GM18505 (cell line): Measurements from ENCODE around the gene TUBGCP5.
"Not testable (repeated sequence)": the region's sequence is repeated elsewhere in the genome, so short reads cannot be mapped to it uniquely, and the experiment has no call there.

ENCODE experiments used
- ATAC-seq: cut with Tn5 transposase; IDR thresholded peaks from one replicate; pipeline ENCODE4 v1.9.1; 2021; ENCODE audit not compliant: unreplicated experiment
- POLR2A ChIP-seq: IDR thresholded peaks from 4 replicates; pipeline ENCODE4 v1.6.1; 2011; ENCODE audit warnings: borderline replicate concordance; ENCODE audit not compliant: insufficient read depth, insufficient read length; ENCODE audit errors: extremely low read depth

TUBGCP5 gene

DNA sequence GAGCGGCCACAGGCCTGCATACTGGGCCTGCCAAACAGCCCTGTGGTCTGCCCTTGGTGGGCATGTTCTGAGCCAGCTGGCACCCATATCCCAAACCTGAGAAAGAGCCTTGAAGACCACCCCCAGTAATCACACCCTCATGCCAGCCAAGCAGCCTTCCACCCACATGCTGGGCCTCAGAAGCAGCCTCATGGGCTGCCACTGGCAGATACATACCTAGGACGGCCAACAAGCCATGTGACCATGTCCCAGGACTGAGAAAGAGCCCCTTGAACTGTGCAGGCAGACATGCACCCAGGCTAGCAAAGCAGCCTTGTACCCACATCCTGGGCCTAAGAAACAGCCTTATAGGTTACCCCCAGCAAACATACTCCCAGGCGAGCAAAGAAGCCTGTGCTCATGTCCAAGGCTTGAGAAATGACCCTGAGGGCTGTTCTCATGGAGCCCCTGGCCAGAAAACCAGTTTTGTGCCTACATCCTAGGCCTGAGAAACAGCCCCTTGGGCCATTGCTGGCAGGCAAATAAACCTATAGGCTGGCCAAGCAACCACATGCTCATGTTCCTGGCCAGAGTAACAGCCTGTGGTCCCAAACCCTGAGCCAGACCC lies 24.9 kb downstream of the TUBGCP5 start:
- ATAC-seq = no peak
- TF ChIP-seq POLR2A = no peak

DNA sequence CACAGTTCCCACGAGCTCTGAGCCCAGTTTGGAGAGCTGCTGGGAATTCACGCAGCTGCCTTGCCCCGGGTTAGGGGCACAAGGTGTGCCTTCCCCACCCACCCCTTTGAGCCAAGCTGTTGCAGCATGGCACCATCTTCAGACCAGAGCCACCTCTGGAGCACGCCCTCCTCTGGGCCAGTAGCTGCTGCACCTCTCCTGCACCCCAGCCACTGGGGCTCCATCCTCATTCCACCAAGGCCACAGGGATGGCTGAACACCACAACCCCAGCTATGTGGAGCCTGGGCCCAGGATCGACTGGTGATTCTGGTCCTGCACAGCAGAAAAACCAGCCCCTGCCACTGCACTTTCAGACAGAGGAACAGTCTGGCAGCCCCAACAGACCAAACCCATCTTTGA lies 25.7 kb downstream of the TUBGCP5 start:
- no peak for TF ChIP-seq POLR2A
- ATAC-seq = no peak

DNA sequence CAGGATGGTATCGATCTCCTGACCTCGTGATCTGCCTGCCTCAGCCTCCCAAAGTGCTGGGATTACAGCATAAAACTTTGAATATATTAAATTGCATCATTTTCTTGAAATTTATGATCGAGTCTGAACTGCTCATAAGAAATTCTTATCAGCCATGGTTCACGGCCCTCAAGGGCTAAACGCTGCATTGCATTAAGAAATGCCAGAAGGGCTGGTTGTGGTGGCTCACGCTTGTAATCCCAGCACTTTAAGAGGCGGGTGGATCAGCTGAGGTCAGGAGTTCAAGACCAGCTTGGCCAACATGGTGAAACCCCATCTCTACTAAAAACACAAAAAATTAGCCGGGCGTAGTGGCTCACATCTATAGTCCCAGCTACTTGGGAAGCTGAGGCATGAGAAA lies 26.8 kb downstream of the TUBGCP5 start:
- ATAC-seq = not testable (repeated sequence)

DNA sequence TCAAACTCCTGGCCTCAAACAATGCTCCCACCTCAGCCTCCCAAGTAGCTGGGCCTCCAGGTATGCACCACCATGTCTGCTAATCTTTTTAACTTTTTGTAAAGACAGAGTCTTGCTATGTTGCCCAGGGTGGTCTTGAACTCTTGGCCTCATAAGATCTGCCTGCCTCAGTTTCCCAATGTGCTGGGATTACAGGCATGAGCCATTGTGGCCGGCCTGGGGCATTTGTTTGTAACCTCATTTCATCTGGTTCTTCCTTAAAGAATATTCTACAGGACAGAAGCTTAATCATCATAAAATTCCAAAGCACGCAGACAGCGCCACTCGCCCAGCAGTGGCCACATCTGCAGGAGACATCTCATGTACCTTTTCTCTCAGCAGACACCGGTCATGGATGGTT lies 35.6 kb downstream of the TUBGCP5 start:
- TF ChIP-seq POLR2A = no peak
- ATAC-seq = no peak

DNA sequence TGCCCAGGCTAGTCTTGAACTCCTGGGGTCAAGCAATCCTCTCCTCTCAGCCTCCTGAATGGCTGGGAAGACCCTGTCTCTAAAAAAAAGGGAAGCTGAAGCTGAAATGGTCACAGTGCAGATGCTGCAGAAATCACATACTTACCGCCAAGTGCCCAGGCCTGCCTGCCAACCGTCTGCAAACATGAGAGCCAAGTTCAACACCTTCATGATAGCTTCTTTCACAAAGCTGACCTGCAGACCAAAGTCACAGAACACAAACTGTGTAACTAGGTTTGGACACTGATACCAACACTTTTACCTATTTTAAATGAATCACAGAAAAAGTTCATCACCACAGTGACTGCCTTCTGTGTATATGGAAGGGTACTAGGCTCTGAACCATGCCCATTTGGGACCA lies 36.4 kb downstream of the TUBGCP5 start:
- TF ChIP-seq POLR2A = no peak
- ATAC-seq = no peak

DNA sequence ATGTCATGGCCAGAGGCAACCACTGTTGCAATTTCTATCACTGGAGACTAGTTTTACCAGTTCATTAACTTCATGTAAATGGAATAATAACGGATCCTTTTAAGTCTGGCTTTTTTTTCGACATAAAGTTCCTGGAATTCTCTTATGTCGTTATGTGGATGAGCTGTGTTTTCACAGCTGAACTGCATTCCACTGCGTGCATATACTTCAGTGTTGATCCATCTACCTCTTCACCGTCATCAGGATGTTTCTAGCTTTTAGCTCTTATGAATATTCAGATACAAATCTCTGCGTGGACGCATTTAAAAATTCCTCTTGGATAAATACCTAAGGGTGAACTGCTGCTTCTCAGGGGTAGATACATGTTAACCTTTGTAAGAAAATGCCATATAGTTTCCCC lies 43.6 kb downstream of the TUBGCP5 start:
- TF ChIP-seq POLR2A = no peak
- no peak for ATAC-seq

DNA sequence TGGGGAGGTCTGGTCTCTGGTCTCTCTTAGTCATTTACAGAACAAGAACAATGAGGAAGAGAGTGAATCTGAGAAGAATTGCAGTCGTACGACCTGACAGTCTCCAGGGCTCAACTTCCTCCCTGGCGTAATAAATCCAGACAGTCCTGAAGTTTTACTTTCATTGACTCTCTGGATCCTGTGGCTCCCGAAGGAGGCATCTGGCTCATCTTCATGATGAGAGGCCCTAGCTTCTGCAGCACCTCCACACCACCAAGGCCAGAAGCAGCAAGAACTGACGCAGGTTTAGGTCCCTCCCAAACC lies 47.4 kb downstream of the TUBGCP5 start:
- no peak for TF ChIP-seq POLR2A
- no peak for ATAC-seq

DNA sequence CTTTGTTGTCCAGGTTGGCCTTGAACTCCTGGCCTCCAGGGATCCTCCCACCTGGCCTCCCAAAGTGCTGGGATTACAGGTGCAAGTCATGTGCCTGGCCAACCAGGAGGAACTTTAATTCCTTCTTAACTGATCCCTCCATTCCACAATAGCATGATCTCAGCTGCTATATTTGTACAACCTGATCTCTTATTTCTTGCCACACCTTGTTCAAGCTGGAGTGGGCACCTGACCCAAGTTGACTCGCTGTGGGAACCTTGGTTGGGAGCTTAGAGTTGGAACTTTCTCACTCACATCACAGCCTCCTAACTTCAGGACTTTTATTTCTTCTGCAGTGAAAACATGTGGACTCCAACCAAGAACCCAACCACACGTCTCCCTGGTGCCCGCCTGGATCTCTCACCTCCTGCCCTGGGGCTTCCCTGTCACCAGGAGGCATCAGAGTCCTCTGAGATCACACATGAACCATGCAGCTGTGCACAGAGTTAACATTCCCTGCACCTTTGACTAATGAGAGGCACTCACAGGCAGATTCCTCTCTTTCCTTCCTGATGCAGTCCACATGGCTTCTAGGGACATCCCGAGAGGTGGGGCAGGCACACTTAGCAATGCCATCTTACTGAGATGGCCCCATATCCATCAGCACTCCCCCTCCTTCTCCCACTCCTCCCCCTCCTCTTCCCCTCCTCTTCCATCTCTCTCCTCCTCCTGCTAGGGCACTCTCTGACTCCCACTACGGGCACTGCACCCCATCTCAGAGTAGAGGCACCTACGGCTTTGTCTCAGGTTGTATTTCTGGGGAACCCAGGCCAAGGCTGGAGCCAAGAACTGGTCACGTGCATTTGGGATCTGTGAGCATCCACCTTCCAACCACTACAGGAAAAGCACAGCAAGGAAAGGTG lies 49.5 kb downstream of the TUBGCP5 start:
- no peak for ATAC-seq
- no peak for TF ChIP-seq POLR2A

DNA sequence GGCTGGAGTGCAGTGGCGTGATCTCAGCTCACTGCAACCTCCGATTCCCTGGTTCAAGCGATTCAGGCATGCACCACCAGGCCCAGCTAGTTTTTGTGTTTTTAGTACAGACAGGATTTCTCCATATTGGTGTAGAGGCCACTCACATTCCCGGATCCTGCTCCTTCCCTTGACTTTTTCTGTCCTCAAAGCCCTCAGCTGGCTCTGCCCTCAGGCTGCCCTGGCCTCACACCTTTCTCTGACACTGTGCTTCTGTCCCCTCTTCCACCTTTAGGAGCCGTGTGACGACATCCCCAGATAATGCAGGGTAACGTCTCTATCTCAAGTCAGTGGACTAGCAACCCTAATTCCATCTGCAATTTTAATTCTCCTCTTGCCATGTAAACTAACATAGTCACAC lies 50.6 kb downstream of the TUBGCP5 start:
- ATAC-seq = no peak
- no peak for TF ChIP-seq POLR2A

DNA sequence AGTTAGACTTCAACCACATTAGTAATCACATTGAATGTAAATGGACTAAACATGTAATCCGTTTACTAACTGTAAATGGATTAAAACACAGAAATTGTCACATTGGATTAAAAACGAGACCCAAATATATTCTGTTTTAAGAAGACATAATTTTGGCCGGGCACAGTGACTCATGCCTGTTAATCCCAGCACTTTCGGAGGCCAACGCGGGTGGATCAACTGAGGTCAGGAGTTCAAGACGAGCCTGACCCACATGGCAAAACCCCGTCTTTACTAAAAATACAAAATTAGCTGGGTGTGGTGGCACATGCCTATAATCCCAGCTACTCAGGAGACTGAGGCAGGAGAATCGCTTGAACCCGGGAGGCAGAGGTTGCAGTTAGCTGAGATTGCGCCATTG lies 57.4 kb downstream of the TUBGCP5 start:
- ATAC-seq = not testable (repeated sequence)

DNA sequence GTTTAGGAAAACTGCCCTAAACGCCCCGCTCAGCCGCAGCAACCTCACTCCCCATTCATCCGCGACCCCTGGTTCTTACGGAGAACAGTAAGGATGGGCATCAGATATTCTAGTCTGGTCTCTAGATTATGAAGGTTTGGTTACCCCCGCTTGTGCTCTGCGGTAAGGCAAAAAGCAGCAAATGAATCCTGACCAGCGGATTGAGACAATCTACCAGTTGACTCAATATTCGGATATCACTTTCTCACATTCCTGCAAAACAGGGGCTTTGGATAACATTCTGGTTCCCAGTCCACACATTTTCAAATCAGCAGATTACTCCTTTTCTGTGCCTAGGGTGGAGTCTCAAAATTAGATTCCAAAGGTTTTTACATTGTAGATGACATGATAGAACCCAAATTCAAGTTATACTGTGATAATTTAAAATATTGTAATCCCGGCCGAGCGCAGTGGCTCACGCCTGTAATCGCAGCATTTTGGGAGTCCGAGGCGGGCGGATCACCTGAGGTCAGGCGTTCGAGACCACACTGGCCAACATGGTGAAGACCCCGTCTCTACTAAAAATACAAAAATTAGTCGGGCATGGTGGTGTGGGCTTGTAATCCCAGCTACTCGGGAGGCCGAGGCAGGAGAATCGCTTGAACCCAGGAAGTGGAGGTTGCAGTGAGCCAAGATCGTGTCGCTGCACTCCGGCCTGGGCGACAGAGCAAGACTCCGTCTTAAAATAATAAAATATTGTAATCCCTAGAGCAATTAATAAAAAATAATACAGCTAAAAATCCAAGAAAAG lies 58.1 kb downstream of the TUBGCP5 start:
- no peak for TF ChIP-seq POLR2A
- ATAC-seq = no peak

DNA sequence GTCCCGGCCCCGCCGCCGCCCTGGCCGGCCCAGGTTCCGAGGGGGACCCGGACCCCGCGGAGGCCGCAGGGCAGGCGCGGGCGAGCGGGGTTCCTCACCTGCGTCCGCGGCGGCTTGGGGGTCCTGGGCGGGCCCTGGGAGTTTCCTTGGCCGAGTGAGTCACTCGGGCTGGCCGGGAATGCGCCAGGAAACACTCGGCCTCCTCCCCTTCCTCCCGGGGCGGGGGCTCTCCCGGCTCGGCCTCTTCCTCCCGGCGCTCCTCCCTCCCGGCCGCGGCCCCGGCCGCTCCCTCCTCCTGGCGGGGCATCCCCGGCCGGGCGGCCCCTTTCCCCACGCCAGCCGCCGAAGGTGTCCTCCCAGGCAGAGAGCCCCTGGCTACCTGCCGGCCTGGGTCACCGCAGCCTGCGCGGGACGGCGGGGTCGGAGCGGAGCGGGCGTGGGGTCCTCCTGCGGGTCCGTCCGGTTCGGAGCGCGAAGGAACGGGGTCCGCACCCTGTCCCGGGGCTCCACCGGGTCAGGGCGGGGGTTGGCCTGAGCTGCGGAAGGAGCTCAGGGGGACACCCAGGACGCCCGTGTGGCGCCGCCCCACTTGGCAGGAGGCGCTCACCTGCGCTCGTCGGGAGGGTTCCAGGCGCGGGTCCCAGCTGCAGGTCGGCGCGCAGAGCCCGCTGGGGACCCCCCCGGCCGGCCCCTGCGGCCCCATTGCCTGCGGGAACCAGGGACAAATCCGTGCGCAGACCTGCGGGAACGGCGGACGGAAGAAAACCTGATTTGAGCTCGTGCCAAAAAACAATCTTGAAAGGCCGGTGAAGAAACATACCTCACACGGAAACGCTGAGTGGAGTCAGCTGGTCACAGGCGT lies 58.9 kb downstream of the TUBGCP5 start, which contains the start of gene CYFIP1:
CYFIP1 (minus strand) TSS at position 180 of the 862 bp plus-strand sequence. CDS start 33,083 bp downstream, outside the sequence.
- peak; percentile 43 for ATAC-seq
- peak; percentile 41 for TF ChIP-seq POLR2A

DNA sequence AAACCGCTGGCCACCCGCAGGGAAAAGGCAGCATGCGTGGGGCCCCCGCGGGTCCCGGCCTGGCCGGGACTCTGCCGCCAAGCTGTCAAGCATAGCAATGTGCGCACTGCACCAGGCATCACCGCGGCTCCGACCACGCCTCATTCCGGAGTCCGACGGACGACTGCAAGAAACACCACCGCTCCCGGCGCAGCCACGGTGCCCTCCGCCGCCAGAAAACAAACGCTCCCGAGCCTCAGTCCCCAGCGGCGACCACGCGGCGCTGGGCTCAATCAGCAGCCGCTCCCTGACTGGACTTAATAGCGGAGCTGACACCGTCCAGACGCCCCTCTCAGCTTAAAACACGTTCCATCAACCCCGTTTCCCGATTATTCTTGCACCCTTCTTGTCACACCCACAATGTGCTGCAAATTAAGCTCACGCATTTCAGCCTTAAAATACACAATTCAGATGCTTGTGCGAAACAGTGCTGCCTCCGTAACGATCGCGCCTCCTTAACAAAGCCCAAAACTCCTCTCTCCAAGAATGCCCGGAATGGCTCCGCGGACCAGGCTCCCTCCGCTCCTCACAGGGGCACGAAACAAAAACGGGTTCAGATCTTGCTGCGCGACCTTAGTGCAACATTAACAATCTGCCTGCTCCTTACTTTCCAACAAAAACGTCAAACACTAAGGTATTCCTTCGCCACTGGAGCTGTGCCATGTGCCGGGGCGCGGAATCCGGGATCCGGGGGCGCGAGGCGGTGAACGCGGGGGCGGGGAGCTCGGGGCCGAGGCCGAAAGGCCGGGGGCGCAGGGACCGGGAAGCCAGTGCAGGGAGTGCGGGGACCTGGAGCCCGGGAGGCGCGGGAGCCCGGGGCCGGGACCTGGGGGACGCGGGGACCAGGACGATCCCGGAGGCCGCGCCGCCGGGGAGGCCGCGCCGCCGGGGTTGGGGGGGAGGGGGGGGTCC lies 59.9 kb downstream of the TUBGCP5 start:
- TF ChIP-seq POLR2A = peak; percentile 33
- peak; percentile 63 for ATAC-seq
